Fibroblast of skin of left quadriceps (primary cell): ENCODE results near the gene RPL9.
"Not testable (repeated sequence)": the region's sequence is repeated elsewhere in the genome, so short reads cannot be mapped to it uniquely, and the experiment has no call there.

Experiments used
- DNase-seq, 2 experiments: peaks; one replicate each; pipeline ENCODE4 v3.0.0-alpha.2; 2013; ENCODE audit warnings: low read depth in 2 of 2

RPL9 gene

DNA sequence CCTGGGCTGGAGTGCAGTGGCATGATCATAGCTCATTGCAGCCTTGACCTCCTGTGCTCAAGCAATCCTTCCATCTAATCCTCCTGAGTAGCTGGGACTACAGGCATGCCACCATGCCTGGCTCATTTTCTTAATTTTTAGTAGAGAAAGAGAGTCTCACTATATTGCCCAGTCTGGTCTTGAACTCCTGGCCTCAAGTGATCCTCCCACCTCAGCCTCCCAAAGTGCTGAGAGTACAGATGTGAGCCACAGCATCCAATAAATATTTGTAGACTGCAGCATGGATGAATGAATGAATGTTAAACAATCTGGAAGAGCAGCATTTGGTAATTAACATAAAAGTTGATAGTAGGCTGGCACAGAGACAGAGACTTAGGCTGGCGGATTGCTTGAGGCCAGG is 32.0 kb downstream of the RPL9 start:
- no peak for DNase-seq

DNA sequence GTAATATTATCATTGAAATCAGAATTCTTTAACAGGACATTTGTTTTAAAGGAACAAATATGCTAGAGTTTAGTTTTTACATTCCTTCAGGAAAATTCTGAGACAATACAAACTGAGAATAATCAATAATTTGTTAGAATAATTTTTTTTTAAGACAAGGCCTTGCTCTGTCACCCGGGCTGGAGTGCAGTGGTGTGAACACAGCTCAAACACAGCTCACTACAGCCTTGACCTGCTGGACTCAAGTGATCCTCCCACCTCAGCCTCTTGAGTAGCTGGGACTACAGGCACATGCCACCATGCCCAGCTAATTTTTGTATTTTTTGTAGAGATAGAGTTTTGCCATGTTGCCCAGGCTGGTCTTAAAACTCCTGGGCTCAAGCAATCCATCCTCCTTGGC is 33.4 kb downstream of the RPL9 start:
- DNase-seq, result not testable (repeated sequence)

DNA sequence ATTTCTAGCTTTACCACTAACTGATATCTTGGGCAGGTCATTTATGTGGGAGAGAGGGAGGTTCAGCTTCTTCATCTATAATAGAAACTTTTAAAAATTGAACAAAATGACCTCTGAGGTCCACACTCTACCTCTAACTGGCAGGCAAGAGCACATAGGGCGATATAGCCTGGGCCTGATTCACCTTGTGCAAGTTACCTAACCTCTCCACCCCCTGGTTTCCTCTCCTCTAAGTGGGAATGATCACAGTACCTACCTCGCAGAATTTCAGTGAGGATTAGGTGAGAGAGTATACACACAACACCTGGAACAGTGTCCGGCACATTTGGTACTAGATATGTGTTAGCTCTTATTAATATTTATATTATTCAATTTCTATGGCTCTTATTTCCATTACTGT is 36.5 kb downstream of the RPL9 start:
- DNase-seq, result no peak

DNA sequence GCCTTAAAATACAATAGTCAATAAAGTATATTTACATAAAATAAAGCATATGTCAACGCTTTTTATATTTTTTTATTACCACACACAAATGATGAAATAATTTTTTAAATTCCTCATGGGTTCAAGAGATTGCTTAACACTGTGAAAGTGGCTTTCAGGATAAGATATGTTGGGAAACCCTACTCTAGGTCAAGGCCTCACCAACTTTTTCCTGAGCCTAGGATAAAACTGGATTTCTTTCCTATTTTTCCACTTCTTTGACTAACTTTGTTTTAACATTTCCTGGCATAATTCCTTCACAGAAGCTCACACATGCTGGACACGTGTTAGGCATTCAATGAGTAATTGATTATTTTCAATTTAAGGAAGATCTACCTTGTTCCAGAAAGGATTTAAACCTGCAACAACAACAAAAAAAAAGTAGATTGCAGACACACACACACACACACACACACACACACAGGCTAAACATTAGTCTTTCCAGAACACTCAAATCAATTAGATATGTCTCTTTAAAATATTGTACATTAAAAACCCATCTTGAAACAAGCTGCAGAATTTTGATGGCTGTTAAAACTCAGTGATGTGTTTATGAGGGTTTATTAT is 42.9 kb downstream of the RPL9 start:
- DNase-seq, result peak; percentile 5 to 7

DNA sequence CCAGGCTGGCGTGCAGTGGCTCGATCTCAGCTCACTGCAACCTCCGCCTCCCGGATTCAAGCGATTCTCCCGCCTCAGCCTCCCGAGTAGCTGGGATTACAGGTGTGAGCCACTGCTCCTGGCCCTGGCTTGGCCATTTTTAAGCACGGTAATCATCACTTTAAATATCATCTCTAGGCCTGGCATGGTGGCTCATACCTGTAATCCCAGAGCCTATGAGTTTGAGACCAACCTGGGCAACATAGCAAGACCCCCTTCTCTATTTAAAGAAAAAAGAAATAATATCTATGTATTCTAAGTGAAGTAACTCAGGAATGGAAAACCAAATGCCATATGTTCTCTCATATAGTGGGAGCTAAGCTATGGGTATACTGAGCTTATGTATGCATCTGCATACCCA is 47.2 kb downstream of the RPL9 start:
- not testable (repeated sequence) for DNase-seq

DNA sequence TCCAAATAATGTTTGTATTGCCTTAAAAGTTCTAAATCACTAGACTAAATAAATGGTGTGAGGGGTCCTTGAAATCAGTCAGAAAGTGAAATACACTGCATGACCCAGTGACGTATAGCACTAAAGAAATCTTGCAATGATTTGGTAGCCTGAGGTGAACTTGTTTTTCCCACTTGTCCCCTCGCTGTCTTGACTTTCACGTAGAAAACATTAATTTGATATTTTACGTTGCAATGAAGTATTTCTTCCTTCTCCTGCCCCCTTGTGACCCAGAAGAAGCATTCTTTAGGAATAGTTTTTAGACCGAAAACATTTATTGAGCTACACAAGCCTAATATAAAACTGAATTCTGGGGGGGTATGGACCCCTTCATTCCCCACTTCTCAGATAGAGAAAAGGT is 48.3 kb downstream of the RPL9 start:
- no peak for DNase-seq

DNA sequence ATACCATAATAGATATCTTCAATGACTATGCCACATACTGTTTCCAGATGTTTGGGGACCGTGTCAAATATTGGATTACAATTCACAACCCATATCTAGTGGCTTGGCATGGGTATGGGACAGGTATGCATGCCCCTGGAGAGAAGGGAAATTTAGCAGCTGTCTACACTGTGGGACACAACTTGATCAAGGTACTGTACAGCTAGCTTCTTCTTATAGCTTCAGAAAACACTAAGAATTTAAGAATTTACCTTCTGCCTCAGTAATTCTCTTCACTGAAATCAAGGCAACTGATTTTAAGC is 51.2 kb downstream of the RPL9 start:
- DNase-seq, result no peak

DNA sequence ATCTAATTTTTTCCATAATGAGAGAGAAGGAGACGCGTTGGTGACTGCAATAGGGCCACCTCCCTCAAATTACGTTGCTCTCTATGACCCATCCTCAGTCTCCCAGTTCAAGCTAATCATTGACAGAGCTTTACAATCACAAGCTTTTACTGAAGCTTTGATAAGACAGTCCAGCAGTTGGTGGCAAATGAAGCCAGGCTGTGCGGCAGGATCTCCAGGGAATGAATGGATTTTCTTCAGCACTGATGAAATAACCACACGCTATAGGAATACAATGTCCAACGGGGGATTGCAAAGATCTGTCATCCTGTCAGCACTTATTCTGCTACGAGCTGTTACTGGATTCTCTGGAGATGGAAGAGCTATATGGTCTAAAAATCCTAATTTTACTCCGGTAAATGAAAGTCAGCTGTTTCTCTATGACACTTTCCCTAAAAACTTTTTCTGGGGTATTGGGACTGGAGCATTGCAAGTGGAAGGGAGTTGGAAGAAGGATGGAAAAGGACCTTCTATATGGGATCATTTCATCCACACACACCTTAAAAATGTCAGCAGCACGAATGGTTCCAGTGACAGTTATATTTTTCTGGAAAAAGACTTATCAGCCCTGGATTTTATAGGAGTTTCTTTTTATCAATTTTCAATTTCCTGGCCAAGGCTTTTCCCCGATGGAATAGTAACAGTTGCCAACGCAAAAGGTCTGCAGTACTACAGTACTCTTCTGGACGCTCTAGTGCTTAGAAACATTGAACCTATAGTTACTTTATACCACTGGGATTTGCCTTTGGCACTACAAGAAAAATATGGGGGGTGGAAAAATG is 51.7 kb downstream of the RPL9 start, which contains the start of gene KLB:
Gene KLB, plus strand, starts transcription at position 168 of the 821 bp plus-strand sequence. Its CDS starts 20 bp downstream, at position 188.
- DNase-seq, result peak; percentile 22 to 37
